H9 (cell line): Measurements from ENCODE around the gene NKD1. TPM values are rescaled to one million over a fixed set of nuclear protein-coding genes. Genes with fewer than 3 reads are reported as not detected.

Experiments
- DNase-seq: peaks from one replicate; pipeline ENCODE4 v3.0.0-alpha.2; 2017
- H2AFZ ChIP-seq: one replicate; pipeline ENCODE4 v1.6.1; 2013; ENCODE audit warnings: mild to moderate bottlenecking, low read length, control low read depth, moderate library complexity
- H2AK5ac ChIP-seq: 2 replicates; pipeline ENCODE4 v1.6.1; 2013; ENCODE audit warnings: low read length, control low read depth, mixed read lengths; ENCODE audit not compliant: insufficient read length
- H2BK120ac ChIP-seq: one replicate; pipeline ENCODE4 v1.6.1; 2013; ENCODE audit warnings: low read depth, mild to moderate bottlenecking, low read length, control low read depth, inconsistent platforms; ENCODE audit not compliant: poor library complexity, severe bottlenecking
- H2BK12ac ChIP-seq: 2 replicates; pipeline ENCODE4 v1.6.1; 2013; ENCODE audit warnings: low read length, control low read depth, mixed read lengths, low read depth; ENCODE audit not compliant: insufficient read length
- H2BK15ac ChIP-seq: 2 replicates; pipeline ENCODE4 v1.6.1; 2013; ENCODE audit warnings: low read depth, low read length, control low read depth
- H2BK20ac ChIP-seq: one replicate; pipeline ENCODE4 v1.6.1; 2013; ENCODE audit warnings: low read depth, mild to moderate bottlenecking, low read length, control low read depth, inconsistent platforms; ENCODE audit not compliant: poor library complexity, severe bottlenecking
- H2BK5ac ChIP-seq: 2 replicates; pipeline ENCODE4 v1.6.1; 2013; ENCODE audit warnings: low read length, control low read depth, mixed read lengths; ENCODE audit not compliant: insufficient read length
- H3K14ac ChIP-seq: 2 replicates; pipeline ENCODE4 v1.6.1; 2013; ENCODE audit warnings: low read length, control low read depth; ENCODE audit not compliant: insufficient read depth
- H3K18ac ChIP-seq: 2 replicates; pipeline ENCODE4 v1.6.1; 2013; ENCODE audit warnings: low read depth, mild to moderate bottlenecking, mixed read lengths, low read length, control low read depth; ENCODE audit not compliant: insufficient read length
- H3K23ac ChIP-seq: 2 replicates; pipeline ENCODE4 v1.6.1; 2013; ENCODE audit warnings: low read length, control low read depth, mixed read lengths, low read depth; ENCODE audit not compliant: insufficient read length
- H3K23me2 ChIP-seq: 2 replicates; pipeline ENCODE4 v1.6.1; 2013; ENCODE audit warnings: low read depth, mild to moderate bottlenecking, mixed read lengths, low read length, control low read depth; ENCODE audit not compliant: insufficient read length, poor library complexity, severe bottlenecking
- H3K27ac ChIP-seq: 2 replicates; pipeline ENCODE4 v1.5.1; 2013; ENCODE audit warnings: low read length, control low read depth, mixed read lengths, low read depth; ENCODE audit not compliant: insufficient read length
- H3K27me3 ChIP-seq: 2 replicates; pipeline ENCODE4 v1.6.1; 2013; ENCODE audit warnings: low read length, control low read depth, inconsistent platforms; ENCODE audit not compliant: insufficient read depth
- H3K4ac ChIP-seq: 2 replicates; pipeline ENCODE4 v1.6.1; 2013; ENCODE audit warnings: low read depth, mild to moderate bottlenecking, control low read depth, inconsistent platforms, low read length, moderate library complexity
- H3K4me1 ChIP-seq: 2 replicates; pipeline ENCODE4 v1.6.1; 2013; ENCODE audit warnings: low read length, control low read depth, inconsistent platforms; ENCODE audit not compliant: insufficient read depth
- H3K4me2 ChIP-seq: 2 replicates; pipeline ENCODE4 v1.6.1; 2013; ENCODE audit warnings: low read length, control low read depth, mixed read lengths; ENCODE audit not compliant: insufficient read length, insufficient read depth
- H3K56ac ChIP-seq: 2 replicates; pipeline ENCODE4 v1.6.1; 2013; ENCODE audit warnings: low read depth, mild to moderate bottlenecking, mixed read lengths, low read length, control low read depth; ENCODE audit not compliant: insufficient read length
- H3K79me1 ChIP-seq: 2 replicates; pipeline ENCODE4 v1.6.1; 2013; ENCODE audit warnings: low read depth, mild to moderate bottlenecking, moderate library complexity, low read length, control low read depth, inconsistent platforms; ENCODE audit not compliant: insufficient read depth, poor library complexity, severe bottlenecking
- H3K79me2 ChIP-seq: 2 replicates; pipeline ENCODE4 v1.6.1; 2013; ENCODE audit warnings: low read length, control low read depth, inconsistent platforms; ENCODE audit not compliant: insufficient read depth
- H3K9ac ChIP-seq: 2 replicates; pipeline ENCODE4 v1.6.1; 2013; ENCODE audit warnings: low read length, control low read depth, mixed read lengths; ENCODE audit not compliant: insufficient read length; ENCODE audit errors: extremely low read depth
- H3K9me3 ChIP-seq: one replicate; pipeline ENCODE4 v1.6.1; 2013; ENCODE audit warnings: low read depth, low read length, inconsistent platforms; ENCODE audit not compliant: control insufficient read depth
- H3T11ph ChIP-seq: one replicate; pipeline ENCODE4 v1.6.1; 2013; ENCODE audit warnings: mild to moderate bottlenecking, low read length, control low read depth, inconsistent platforms
- H4K20me1 ChIP-seq: one replicate; pipeline ENCODE4 v1.6.1; 2013; ENCODE audit not compliant: control insufficient read depth, insufficient read length, insufficient read depth
- H4K5ac ChIP-seq: 2 replicates; pipeline ENCODE4 v1.6.1; 2013; ENCODE audit warnings: low read depth, mild to moderate bottlenecking, mixed read lengths, low read length, control low read depth; ENCODE audit not compliant: insufficient read length
- H4K8ac ChIP-seq: replicated peaks from 2 replicates; pipeline ENCODE4 v1.6.1; 2013; ENCODE audit warnings: low read length, control low read depth, mixed read lengths, low read depth; ENCODE audit not compliant: insufficient read length
- H4K91ac ChIP-seq: 2 replicates; pipeline ENCODE4 v1.6.1; 2013; ENCODE audit warnings: low read depth, mild to moderate bottlenecking, moderate library complexity, mixed read lengths, low read length, control low read depth; ENCODE audit not compliant: insufficient read length
- H3K27ac Mint-ChIP-seq, 3 experiments: 2 replicates in 2 of 3; 3 replicates in 1 of 3; pipeline ENCODE4 v1.8.0; 2020 to 2021; ENCODE audit warnings: mixed read lengths in 3 of 3, mild to moderate bottlenecking in 1 of 3, moderate library complexity in 1 of 3
- H3K27me3 Mint-ChIP-seq: 2 replicates; pipeline ENCODE4 v1.8.0; 2021; ENCODE audit warnings: low read depth, mild to moderate bottlenecking, moderate library complexity, mixed read lengths
- H3K36me3 Mint-ChIP-seq, 3 experiments: 2 replicates in 2 of 3; 3 replicates in 1 of 3; pipeline ENCODE4 v1.8.0; 2020 to 2021; ENCODE audit warnings: low read depth in 3 of 3, mixed read lengths in 3 of 3; ENCODE audit not compliant: insufficient read depth in 1 of 3
- H3K4me1 Mint-ChIP-seq, 2 experiments: 2 replicates each; pipeline ENCODE4 v1.8.0; 2020; ENCODE audit warnings: mixed read lengths in 2 of 2
- H3K4me3 Mint-ChIP-seq, 2 experiments: 2 replicates in 1 of 2; 3 replicates in 1 of 2; pipeline ENCODE4 v1.8.0; 2020 to 2021; ENCODE audit warnings: mild to moderate bottlenecking in 2 of 2, mixed read lengths in 2 of 2, moderate library complexity in 1 of 2
- H3K9me3 Mint-ChIP-seq, 2 experiments: 2 replicates in 1 of 2; 3 replicates in 1 of 2; pipeline ENCODE4 v1.8.0; 2020; ENCODE audit warnings: mild to moderate bottlenecking in 2 of 2, mixed read lengths in 2 of 2, moderate library complexity in 1 of 2
- WGBS: extraction: QIAGEN DNeasy Blood & Tissue Kit; methylation state at CpG from one replicate; pipeline ENCODE4 v1.1.7; 2013; ENCODE audit warnings: missing lambda C conversion rate, low lambda C conversion rate, mixed read lengths; ENCODE audit not compliant: insufficient read length; ENCODE audit errors: extremely low coverage; 5-methylcytosine and 5-hydroxymethylcytosine counted together
- total RNA-seq: library from RNA; stranded (reverse); gene quantifications from 2 replicates; pipeline ENCODE4 v1.2.1, GENCODE V29; 2021
- TF ChIP-seq, protein P1 (sequence below): fragments of 200-600 bp; sonication (generic); conservative IDR thresholded peaks from 3 replicates; pipeline ENCODE4 v1.8.0; 2021; ENCODE audit warnings: antibody characterized with exemption, mild to moderate bottlenecking

The NKD1 gene
- total RNA-seq, 1 experiment from 2014 or later: 1.9 TPM

DNA sequence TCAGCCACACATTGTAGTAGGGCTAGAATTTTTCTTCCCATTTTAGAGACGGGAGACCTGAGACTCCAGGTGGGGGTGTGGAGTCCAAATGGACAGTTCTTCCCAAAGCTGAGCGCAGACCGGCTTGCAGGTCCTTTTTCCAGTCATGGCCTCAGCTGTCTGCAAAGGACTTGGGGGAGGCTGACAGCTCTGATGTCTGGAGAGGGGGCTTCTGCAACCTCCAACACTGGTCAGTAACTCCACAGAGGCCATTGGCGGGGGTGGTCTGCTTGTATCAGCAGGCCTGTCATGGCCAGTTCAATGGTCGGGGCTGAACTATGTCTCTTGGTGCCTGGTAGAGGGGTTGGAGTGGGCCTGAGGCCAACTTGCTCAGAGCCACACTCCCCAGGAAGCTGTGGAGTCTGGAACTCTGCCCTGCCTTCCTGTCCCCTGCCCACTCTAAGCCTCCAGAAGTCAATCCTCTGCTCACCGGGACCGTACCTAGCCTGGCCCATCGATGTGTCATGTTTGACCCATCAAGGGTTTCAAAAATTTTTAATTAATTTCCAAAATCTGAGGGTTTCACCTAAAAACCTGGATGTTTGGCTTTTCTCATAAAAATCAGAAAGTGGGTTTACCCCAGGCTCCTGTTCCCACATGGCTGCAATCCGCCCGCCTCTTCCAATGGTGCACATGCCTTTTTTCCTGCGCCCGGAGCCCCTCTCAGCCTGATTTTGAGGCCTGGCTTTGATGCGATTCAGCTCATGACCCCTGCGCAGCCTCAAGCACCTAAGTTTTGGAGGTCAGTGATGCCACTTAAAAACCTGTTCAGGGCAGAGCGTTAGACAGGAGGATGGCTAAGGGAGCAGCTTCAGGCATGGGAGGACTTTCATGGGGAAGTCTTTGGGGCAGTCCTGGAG, 93.0 kb downstream of the NKD1 start:
- TF ChIP-seq, protein P1, sequence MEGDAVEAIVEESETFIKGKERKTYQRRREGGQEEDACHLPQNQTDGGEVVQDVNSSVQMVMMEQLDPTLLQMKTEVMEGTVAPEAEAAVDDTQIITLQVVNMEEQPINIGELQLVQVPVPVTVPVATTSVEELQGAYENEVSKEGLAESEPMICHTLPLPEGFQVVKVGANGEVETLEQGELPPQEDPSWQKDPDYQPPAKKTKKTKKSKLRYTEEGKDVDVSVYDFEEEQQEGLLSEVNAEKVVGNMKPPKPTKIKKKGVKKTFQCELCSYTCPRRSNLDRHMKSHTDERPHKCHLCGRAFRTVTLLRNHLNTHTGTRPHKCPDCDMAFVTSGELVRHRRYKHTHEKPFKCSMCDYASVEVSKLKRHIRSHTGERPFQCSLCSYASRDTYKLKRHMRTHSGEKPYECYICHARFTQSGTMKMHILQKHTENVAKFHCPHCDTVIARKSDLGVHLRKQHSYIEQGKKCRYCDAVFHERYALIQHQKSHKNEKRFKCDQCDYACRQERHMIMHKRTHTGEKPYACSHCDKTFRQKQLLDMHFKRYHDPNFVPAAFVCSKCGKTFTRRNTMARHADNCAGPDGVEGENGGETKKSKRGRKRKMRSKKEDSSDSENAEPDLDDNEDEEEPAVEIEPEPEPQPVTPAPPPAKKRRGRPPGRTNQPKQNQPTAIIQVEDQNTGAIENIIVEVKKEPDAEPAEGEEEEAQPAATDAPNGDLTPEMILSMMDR: no peak
- H2BK20ac ChIP-seq: no peak overlapping the region
- H3K79me2 ChIP-seq: no peaks in the 10 kb centered on the region
- no peak for DNase-seq
- Mint-ChIP-seq H3K9me3 (no peaks in the 10 kb centered on the region; a peak in 1 of 5 replicates), H3K36me3 (no peaks in the 10 kb centered on the region), H3K27ac (no peak overlapping the region; a peak in 1 of 7 replicates), H3K4me3 (no peak overlapping the region), H3K4me1 (peaks cover 13 to 15% of the 10 kb centered on the region in 2 experiments), H3K27me3 (peaks cover 10% of the 10 kb centered on the region)
- H4K91ac ChIP-seq: no peak overlapping the region
- H2BK15ac ChIP-seq: no peak overlapping the region
- H2BK12ac ChIP-seq: no peak overlapping the region
- H3K9ac ChIP-seq: no peak overlapping the region
- no peak overlapping the region for H3K56ac ChIP-seq
- H2AFZ ChIP-seq: no peak overlapping the region
- no peaks in the 10 kb centered on the region; the same call in 1 of the 2 replicates for H3K4me1 ChIP-seq
- H2BK5ac ChIP-seq: no peak overlapping the region
- H4K20me1 ChIP-seq: no peaks in the 10 kb centered on the region
- no peak overlapping the region for H3K27ac ChIP-seq
- no peak overlapping the region for H3K4ac ChIP-seq
- no peaks in the 10 kb centered on the region for H3K79me1 ChIP-seq
- no peaks in the 10 kb centered on the region for H3K27me3 ChIP-seq
- no peak overlapping the region for H4K5ac ChIP-seq
- H4K8ac ChIP-seq: no peak overlapping the region
- no peak overlapping the region for H2BK120ac ChIP-seq
- no peak overlapping the region for H3K4me2 ChIP-seq
- H3K14ac ChIP-seq: no peak overlapping the region; the same call in 1 of the 2 replicates
- no peak overlapping the region for H3T11ph ChIP-seq
- no peak overlapping the region for H2AK5ac ChIP-seq
- H3K9me3 ChIP-seq: no peaks in the 10 kb centered on the region
- no CpG with 5 or more reads among the region's 15 CpGs for WGBS
- no peak overlapping the region for H3K23ac ChIP-seq
- no peaks in the 10 kb centered on the region for H3K23me2 ChIP-seq
- H3K18ac ChIP-seq: no peak overlapping the region
